Activated naive CD8-positive, alpha-beta T cell treated with anti-CD3 and anti-CD28 coated beads, Interleukin-2, amount 50 U/mL, for 16 hours (primary cell): ENCODE results near the gene RPUSD2.

Source experiments
- DNase-seq: peaks from one replicate; pipeline ENCODE4 v3.0.0-alpha.2; 2020; ENCODE audit warnings: low read depth, low spot score

RPUSD2 gene

DNA sequence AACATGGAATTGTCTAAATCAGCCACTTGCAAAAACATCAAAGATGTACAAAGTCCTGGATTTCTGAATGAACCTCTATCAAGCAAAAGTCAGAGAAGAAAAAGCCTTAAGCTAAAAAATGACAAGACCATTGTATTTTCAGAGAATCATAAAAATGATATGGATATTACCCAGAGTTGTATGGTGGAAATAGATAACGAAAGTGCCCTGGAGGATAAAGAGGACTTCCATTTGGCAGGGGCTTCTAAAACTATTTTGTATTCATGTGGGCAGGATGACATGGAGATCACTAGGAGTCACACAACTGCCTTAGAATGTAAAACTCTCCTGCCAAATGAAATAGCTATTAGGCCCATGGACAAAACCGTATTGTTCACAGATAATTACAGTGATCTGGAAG, 54.3 kb downstream of the RPUSD2 start:
- no peak for DNase-seq
